Liver (tissue), 9 donors: ENCODE data around the gene NLGN1. TPM values are rescaled to one million over a fixed set of nuclear protein-coding genes. Genes with fewer than 3 reads are reported as not detected.

Experiments
- DNase-seq: peaks from one replicate; pipeline ENCODE4 v3.0.0-alpha.2; 2017; ENCODE audit warnings: low spot score
- H3K27ac ChIP-seq, 2 donors: one replicate each; pipeline ENCODE4 v1.7.0; 2013; ENCODE audit warnings: inconsistent platforms in 2 of 2, low read length in 2 of 2, control low read depth in 1 of 2, low read depth in 1 of 2, mild to moderate bottlenecking in 1 of 2
- H3K27me3 ChIP-seq, 4 donors: one replicate each; pipeline versions ENCODE4 v1.6.1 to v1.7.0; 2013; ENCODE audit warnings: low read length in 3 of 4, inconsistent platforms in 1 of 4, mild to moderate bottlenecking in 1 of 4, moderate library complexity in 1 of 4; ENCODE audit not compliant: control insufficient read depth in 4 of 4, insufficient read depth in 4 of 4
- H3K36me3 ChIP-seq, 4 donors: one replicate each; pipeline versions ENCODE4 v1.6.1 to v1.7.0; 2013; ENCODE audit warnings: low read length in 3 of 4, mild to moderate bottlenecking in 3 of 4, low read depth in 1 of 4, moderate library complexity in 1 of 4; ENCODE audit not compliant: control insufficient read depth in 4 of 4, insufficient read depth in 3 of 4
- H3K4me1 ChIP-seq, 4 donors: one replicate each; pipeline versions ENCODE4 v1.6.1 to v1.7.0; 2013; ENCODE audit warnings: low read length in 3 of 4, mild to moderate bottlenecking in 3 of 4, moderate library complexity in 1 of 4; ENCODE audit not compliant: control insufficient read depth in 4 of 4, insufficient read depth in 4 of 4
- H3K4me3 ChIP-seq, 3 donors: one replicate each; pipeline versions ENCODE4 v1.6.1 to v1.7.0; 2013; ENCODE audit warnings: low read length in 3 of 3, control low read depth in 1 of 3, low read depth in 1 of 3, mild to moderate bottlenecking in 1 of 3
- H3K9ac ChIP-seq, 2 donors: one replicate each; pipeline ENCODE4 v1.7.0; 2013; ENCODE audit warnings: low read length in 2 of 2, mild to moderate bottlenecking in 2 of 2, moderate library complexity in 2 of 2, control low read depth in 1 of 2, low read depth in 1 of 2
- H3K9me3 ChIP-seq, 4 donors: one replicate each; pipeline versions ENCODE4 v1.6.1 to v1.7.0; 2013; ENCODE audit warnings: low read length in 3 of 4; ENCODE audit not compliant: control insufficient read depth in 4 of 4
- ATF3 ChIP-seq: IDR thresholded peaks from 2 replicates; pipeline ENCODE4 v1.6.1; 2016; ENCODE audit warnings: antibody characterized with exemption
- CTCF ChIP-seq: fragments of 150-350 bp; IDR thresholded peaks from 2 replicates; pipeline ENCODE4 v1.5.1; 2017; ENCODE audit warnings: improper control_type of control experiment, low read depth, low read length; ENCODE audit not compliant: missing input control
- EGR1 ChIP-seq, 2 donors: IDR thresholded peaks; 2 replicates each; pipeline ENCODE4 v1.6.1; 2016 to 2018; ENCODE audit warnings: antibody characterized with exemption in 2 of 2, low read depth in 2 of 2
- FOXA1 ChIP-seq: IDR thresholded peaks from 2 replicates; pipeline ENCODE4 v1.6.1; 2016; ENCODE audit warnings: antibody characterized with exemption
- FOXA2 ChIP-seq: IDR thresholded peaks from 2 replicates; pipeline ENCODE4 v1.6.1; 2016; ENCODE audit warnings: antibody characterized with exemption
- HNF4G ChIP-seq: IDR thresholded peaks from 2 replicates; pipeline ENCODE4 v1.6.1; 2016; ENCODE audit warnings: antibody characterized with exemption
- JUND ChIP-seq, 2 donors: IDR thresholded peaks; 2 replicates each; pipeline ENCODE4 v1.6.1; 2016; ENCODE audit warnings: antibody characterized with exemption in 2 of 2
- MAX ChIP-seq: IDR thresholded peaks from 2 replicates; pipeline ENCODE4 v1.6.1; 2016; ENCODE audit warnings: antibody characterized with exemption
- NR2F2 ChIP-seq: IDR thresholded peaks from 2 replicates; pipeline ENCODE4 v1.6.1; 2016; ENCODE audit warnings: antibody characterized with exemption
- REST ChIP-seq: IDR thresholded peaks from 2 replicates; pipeline ENCODE4 v1.6.1; 2016; ENCODE audit warnings: antibody characterized with exemption, mild to moderate bottlenecking
- RXRA ChIP-seq, 2 donors: IDR thresholded peaks; 2 replicates each; pipeline ENCODE4 v1.6.1; 2017 to 2018; ENCODE audit warnings: antibody characterized with exemption in 2 of 2, mild to moderate bottlenecking in 1 of 2
- SP1 ChIP-seq: IDR thresholded peaks from 2 replicates; pipeline ENCODE4 v1.6.1; 2018; ENCODE audit warnings: antibody characterized with exemption, mild to moderate bottlenecking
- TAF1 ChIP-seq: conservative IDR thresholded peaks from 2 replicates; pipeline ENCODE4 v1.6.1; 2016; ENCODE audit warnings: antibody characterized with exemption, mild to moderate bottlenecking
- YY1 ChIP-seq: IDR thresholded peaks from 2 replicates; pipeline ENCODE4 v1.6.1; 2016; ENCODE audit warnings: antibody characterized with exemption, mild to moderate bottlenecking
- ZBTB33 ChIP-seq: IDR thresholded peaks from 2 replicates; pipeline ENCODE4 v1.6.1; 2016; ENCODE audit warnings: antibody characterized with exemption
- WGBS: extraction: QIAGEN DNeasy Blood & Tissue Kit; methylation state at CpG from one replicate; pipeline ENCODE4 v1.1.7; 2013; 5-methylcytosine and 5-hydroxymethylcytosine counted together
- polyA plus RNA-seq, 2 donors: library from polyadenylated mRNA; stranded (reverse) in 1 of 2; unstranded in 1 of 2; fragments of 200-250 nt in 1 of 2; fragments of >200 nt in 1 of 2; fragmentation: Nextera tagmentation in 1 of 2; extraction: Ambion mirVana in 1 of 2; gene quantifications; one replicate each; pipeline versions ENCODE4 v1.2.1 to v1.2.3, GENCODE V29; 2013 to 2015
- total RNA-seq, 2 donors: library from RNA; depleted of rRNA; stranded (reverse); fragments of >200 nt; gene quantifications; one replicate each; pipeline ENCODE4 v1.2.3, GENCODE V29; 2014
- donor health status: healthy.
- donor health status: healthy.
- donor health status: healthy.
- donor health status: healthy.
- donor health status: healthy.

The NLGN1 gene
- total and polyA plus RNA-seq, 4 donors: 0.02 to 0.67 (median 0.37) TPM; not detected in 1

- Histone ChIP-seq H3K9me3 (no peaks in the 10 kb centered on the region), H3K4me3 (no peak overlapping the region), H3K27ac (no peak overlapping the region), H3K36me3 (no peaks in the 10 kb centered on the region), H3K9ac (no peak overlapping the region), H3K4me1 (no peaks in the 10 kb centered on the region), H3K27me3 (no peaks in the 10 kb centered on the region)
- DNase-seq: no peak
- TF ChIP-seq HNF4G (no peak), NR2F2 (no peak), MAX (no peak), REST (no peak), CTCF (no peak), SP1 (no peak), ZBTB33 (no peak), ATF3 (no peak), FOXA2 (no peak), RXRA (IDR thresholded peaks at IDR 0.05) (no peak)
- WGBS: 60% methylated on average over 3 of the region's 3 CpGs
These were observed 442.3 kb downstream of the NLGN1 start for GRCh38 chr3:173839859-173840258.

DNA sequence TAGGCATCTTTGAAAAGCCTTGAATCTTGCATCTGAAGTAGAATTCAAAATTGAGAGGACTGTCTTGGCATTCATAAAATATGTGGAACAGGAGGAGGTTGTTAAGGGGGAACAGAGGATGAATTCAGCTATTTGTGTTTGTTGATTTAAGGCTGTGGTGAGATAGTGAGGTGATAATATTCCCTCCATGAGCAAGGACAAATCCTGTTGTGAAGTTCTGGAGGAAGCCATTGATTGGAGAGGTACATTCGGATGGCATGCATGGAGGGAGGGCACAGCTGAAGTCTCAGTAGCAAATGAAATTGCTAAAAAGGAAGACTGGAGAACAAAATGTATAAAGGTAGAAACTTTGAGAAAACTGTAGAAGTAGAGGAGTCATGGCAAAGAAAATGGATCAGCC lies 443.8 kb downstream of the NLGN1 start:
- Histone ChIP-seq H3K27ac (no peak overlapping the region), H3K4me1 (no peaks in the 10 kb centered on the region), H3K36me3 (no peaks in the 10 kb centered on the region), H3K9ac (no peak overlapping the region), H3K9me3 (no peaks in the 10 kb centered on the region), H3K27me3 (no peaks in the 10 kb centered on the region), H3K4me3 (no peak overlapping the region)
- no peak for DNase-seq
- WGBS: 37% methylated on average over 1 of the region's 1 CpG
- TF ChIP-seq EGR1 (IDR thresholded peaks at IDR 0.05; ENCODE audit: low read depth in 2 of 2) (no peak), FOXA1 (no peak), JUND (IDR thresholded peaks at IDR 0.05) (no peak), MAX (no peak), ZBTB33 (no peak), TAF1 (no peak), CTCF (no peak), REST (no peak), SP1 (no peak), YY1 (no peak)
